Thoracic aorta (tissue), 2 donors: ENCODE results near the gene MICAL3. TPM values are rescaled to one million over a fixed set of nuclear protein-coding genes. Genes with fewer than 3 reads are reported as not detected.
"Not testable (repeated sequence)": the region's sequence is repeated elsewhere in the genome, so short reads cannot be mapped to it uniquely, and the experiment has no call there.

Source experiments
- ATAC-seq: fragments of 150-250 bp; one replicate; pipeline ENCODE4 v1.8.0; 2017; ENCODE audit warnings: low read depth; ENCODE audit not compliant: insufficient number of reproducible peaks, low FRiP score
- DNase-seq: peaks from one replicate; pipeline ENCODE4 v3.0.0-alpha.2; 2020; ENCODE audit warnings: low spot score
- H3K27ac ChIP-seq, 2 donors: fragments of 200-600 bp; sonication (generic); 1 replicate in 1 of 2; 2 replicates in 1 of 2; pipeline ENCODE4 v1.5.1; 2016; ENCODE audit warnings: mild to moderate bottlenecking in 2 of 2, moderate library complexity in 2 of 2
- H3K27me3 ChIP-seq: fragments of 200-600 bp; sonication (generic); replicated peaks from 2 replicates; pipeline ENCODE4 v1.6.0; 2016; ENCODE audit warnings: mild to moderate bottlenecking; ENCODE audit not compliant: insufficient read depth
- H3K36me3 ChIP-seq: fragments of 200-600 bp; sonication (generic); one replicate; pipeline ENCODE4 v1.5.1; 2016
- H3K4me1 ChIP-seq, 2 donors: fragments of 200-600 bp; sonication (generic); 1 replicate in 1 of 2; 2 replicates in 1 of 2; pipeline versions ENCODE4 v1.5.1 to v1.6.0; 2016; ENCODE audit warnings: low read depth in 2 of 2, mild to moderate bottlenecking in 1 of 2; ENCODE audit not compliant: control insufficient read depth in 1 of 2
- H3K4me3 ChIP-seq: fragments of 200-600 bp; sonication (generic); 2 replicates; pipeline ENCODE4 v1.5.1; 2016; ENCODE audit warnings: mild to moderate bottlenecking
- H3K9me3 ChIP-seq: fragments of 200-600 bp; sonication (generic); 2 replicates; pipeline ENCODE4 v1.5.1; 2016
- CTCF ChIP-seq: fragments of 200-600 bp; sonication (generic); IDR thresholded peaks from one replicate; pipeline ENCODE4 v1.5.1; 2019; ENCODE audit warnings: antibody characterized with exemption
- total RNA-seq, 2 donors: library from RNA; depleted of rRNA; stranded (reverse); fragments of >200 nt; gene quantifications; one replicate each; pipeline versions ENCODE4 v1.1.0 to v1.2.3, GENCODE V29; 2016

MICAL3 gene
- total RNA-seq, 2 donors from 2014 or later, result 45.2 to 78.0 TPM

- ATAC-seq, result no peak
- DNase-seq, result no peak
- no peak overlapping the region for H3K27ac ChIP-seq
Measured at GRCh38 chr22:17941471-17942406, 82.6 kb downstream of the MICAL3 start.

GRCh38 chr22:17939579-17939978 is 84.8 kb downstream of the MICAL3 start:
- DNase-seq (no peak), ATAC-seq (no peak)
- no peaks in the 10 kb centered on the region for H3K9me3 ChIP-seq
- H3K4me1 ChIP-seq, result peaks cover 20 to 52% of the 10 kb centered on the region in 2 donors
- H3K36me3 ChIP-seq, result no peaks in the 10 kb centered on the region
- no peak for TF ChIP-seq CTCF
- no peak overlapping the region for H3K27ac ChIP-seq
- no peaks in the 10 kb centered on the region for H3K27me3 ChIP-seq
- H3K4me3 ChIP-seq, result no peak overlapping the region

More at GRCh38 chr22:17941471-17942406, 82.6 kb downstream of the MICAL3 start:
- Histone ChIP-seq H3K4me3 (no peak overlapping the region), H3K27me3 (no peaks in the 10 kb centered on the region), H3K36me3 (no peaks in the 10 kb centered on the region), H3K4me1 (peaks cover 38 to 74% of the 10 kb centered on the region in 2 donors), H3K9me3 (no peaks in the 10 kb centered on the region)
- no peak for TF ChIP-seq CTCF

- TF ChIP-seq CTCF, result no peak
- peaks cover 15 to 46% of the 10 kb centered on the region in 2 donors for H3K4me1 ChIP-seq
- no peaks in the 10 kb centered on the region for H3K36me3 ChIP-seq
- H3K4me3 ChIP-seq, result no peak overlapping the region
- H3K27ac ChIP-seq, result no peak overlapping the region
- no peaks in the 10 kb centered on the region for H3K27me3 ChIP-seq
- DNase-seq (no peak), ATAC-seq (no peak)
- no peaks in the 10 kb centered on the region for H3K9me3 ChIP-seq
Measured at GRCh38 chr22:17939011-17939410, 85.3 kb downstream of the MICAL3 start.

GRCh38 chr22:17938484-17938924 is 85.9 kb downstream of the MICAL3 start:
- Histone ChIP-seq H3K4me1 (peaks cover 11 to 41% of the 10 kb centered on the region in 2 donors), H3K27ac (no peak overlapping the region), H3K27me3 (no peaks in the 10 kb centered on the region), H3K36me3 (no peaks in the 10 kb centered on the region), H3K4me3 (no peak overlapping the region), H3K9me3 (no peaks in the 10 kb centered on the region)
- DNase-seq (no peak), ATAC-seq (no peak)
- no peak for TF ChIP-seq CTCF

- not testable (repeated sequence) for H3K9me3 ChIP-seq, H3K27ac ChIP-seq, H3K4me3 ChIP-seq, H3K36me3 ChIP-seq, ATAC-seq, DNase-seq, H3K27me3 ChIP-seq
- peaks cover 6 to 14% of the 10 kb centered on the region in 2 donors for H3K4me1 ChIP-seq
Measured at GRCh38 chr22:17932457-17932856, 91.9 kb downstream of the MICAL3 start.
